Superior temporal gyrus (tissue), 1 donor: ENCODE measurements around the gene CCDC78.

Source experiments
- DNase-seq: peaks from one replicate; pipeline ENCODE4 v3.0.0-alpha.2; 2016; ENCODE audit errors: extremely low spot score

Gene CCDC78

GRCh38 chr16:711548-712320 is 14.5 kb downstream of the CCDC78 start:
- DNase-seq = peak; percentile 79

GRCh38 chr16:711084-711483 is 15.2 kb downstream of the CCDC78 start:
- no peak for DNase-seq

GRCh38 chr16:710500-711075 is 15.7 kb downstream of the CCDC78 start:
- DNase-seq = no peak

GRCh38 chr16:709566-710499 is 16.4 kb downstream of the CCDC78 start:
- peak; percentile 92 for DNase-seq

GRCh38 chr16:708959-709358 is 17.3 kb downstream of the CCDC78 start:
- DNase-seq = no peak

GRCh38 chr16:708019-708418 is 18.2 kb downstream of the CCDC78 start:
- DNase-seq = no peak

- DNase-seq = no peak
Measured at GRCh38 chr16:707062-707538, 19.1 kb downstream of the CCDC78 start.

GRCh38 chr16:706189-707061 is 19.8 kb downstream of the CCDC78 start:
- DNase-seq = no peak

GRCh38 chr16:705431-706188 is 20.6 kb downstream of the CCDC78 start, which contains the start of gene FBXL16:
TSS of gene FBXL16 (minus strand) at chr16:705801. CDS start at chr16:697405, 8,396 bp downstream.
- DNase-seq = no peak

- no peak for DNase-seq
Measured at GRCh38 chr16:704552-705380, 21.5 kb downstream of the CCDC78 start.

GRCh38 chr16:704047-704446 is 22.2 kb downstream of the CCDC78 start:
- no peak for DNase-seq

- DNase-seq = no peak
Measured at GRCh38 chr16:703406-703805, 22.8 kb downstream of the CCDC78 start.

- no peak for DNase-seq
Measured at GRCh38 chr16:702341-702740, 23.9 kb downstream of the CCDC78 start.

- DNase-seq = no peak
Measured at GRCh38 chr16:700684-701584, 25.3 kb downstream of the CCDC78 start.

- no peak for DNase-seq
Measured at GRCh38 chr16:698911-699671, 27.2 kb downstream of the CCDC78 start.

- no peak for DNase-seq
Measured at GRCh38 chr16:695355-696089, 30.7 kb downstream of the CCDC78 start.

GRCh38 chr16:694863-695354 is 31.3 kb downstream of the CCDC78 start:
- no peak for DNase-seq
